Erythroblast (primary cell): ENCODE results near the gene MARCHF4.

Experiments
- DNase-seq, 2 experiments: peaks; one replicate each; lab custom pipeline; 2025; lab: John Stamatoyannopoulos, UW
- GATA1 ChIP-seq: IDR thresholded peaks from 2 replicates; pipeline ENCODE4 v1.6.1; 2011; ENCODE audit warnings: low read depth, mild to moderate bottlenecking, control low read depth, low read length, moderate library complexity
- POLR2A ChIP-seq: IDR thresholded peaks from 2 replicates; pipeline ENCODE4 v1.6.1; 2011; ENCODE audit warnings: mild to moderate bottlenecking, low read length

The MARCHF4 gene, protein sequence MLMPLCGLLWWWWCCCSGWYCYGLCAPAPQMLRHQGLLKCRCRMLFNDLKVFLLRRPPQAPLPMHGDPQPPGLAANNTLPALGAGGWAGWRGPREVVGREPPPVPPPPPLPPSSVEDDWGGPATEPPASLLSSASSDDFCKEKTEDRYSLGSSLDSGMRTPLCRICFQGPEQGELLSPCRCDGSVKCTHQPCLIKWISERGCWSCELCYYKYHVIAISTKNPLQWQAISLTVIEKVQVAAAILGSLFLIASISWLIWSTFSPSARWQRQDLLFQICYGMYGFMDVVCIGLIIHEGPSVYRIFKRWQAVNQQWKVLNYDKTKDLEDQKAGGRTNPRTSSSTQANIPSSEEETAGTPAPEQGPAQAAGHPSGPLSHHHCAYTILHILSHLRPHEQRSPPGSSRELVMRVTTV

DNA sequence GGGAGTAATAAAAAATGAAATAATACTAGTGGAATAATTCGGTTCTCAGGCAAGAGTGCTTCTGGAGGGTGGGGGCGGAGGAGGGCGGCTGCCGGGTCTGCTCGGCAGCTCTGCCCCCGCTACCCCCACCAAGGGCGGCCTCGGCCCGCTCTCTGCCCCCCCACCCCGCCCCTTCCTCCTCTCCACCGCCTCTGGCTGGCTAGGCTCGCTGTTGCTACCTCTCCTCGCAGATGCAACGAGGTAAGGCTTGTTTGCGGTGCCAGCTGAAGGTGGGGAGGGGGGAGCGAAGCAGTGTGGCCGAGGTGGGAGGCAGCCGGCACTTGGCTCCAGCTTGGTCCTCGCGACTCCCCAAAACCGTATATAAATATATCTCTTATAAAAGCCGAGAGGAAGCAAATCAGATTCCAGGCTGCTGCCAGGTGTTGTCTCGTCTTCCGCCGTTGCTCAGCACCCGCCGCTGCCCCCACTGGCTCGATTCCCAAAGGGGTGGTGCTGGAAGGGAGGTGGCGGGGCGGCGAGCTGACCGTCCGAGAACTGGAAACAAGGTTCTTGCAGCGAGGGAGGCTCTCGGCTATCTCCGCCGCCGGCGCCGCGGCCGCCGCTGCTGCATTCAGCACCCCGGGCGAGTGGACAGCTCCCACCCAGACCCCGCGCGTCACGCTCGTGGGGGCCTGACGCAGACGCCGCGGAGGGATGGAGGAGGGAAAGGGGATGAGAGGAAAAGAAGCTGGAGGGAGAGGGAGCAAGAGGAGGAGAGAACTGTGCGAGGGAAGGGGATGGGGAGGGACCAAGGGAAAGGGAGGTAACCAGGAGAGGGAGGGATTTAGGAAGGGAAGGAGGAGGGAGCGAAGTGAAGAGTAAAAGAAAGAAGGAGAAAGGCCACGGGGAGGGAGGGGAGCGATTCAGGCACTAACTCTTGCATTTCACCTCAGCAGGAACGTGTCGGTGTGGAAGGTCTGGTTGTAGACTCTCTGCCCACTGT lies at the start of gene MARCHF4:
Gene MARCHF4 (minus strand): TSS at position 763 of the 982 bp plus-strand sequence. CDS start 2,223 bp downstream, outside the sequence.
- DNase-seq = peak; percentile 60 to 61
- TF ChIP-seq GATA1 (no peak), POLR2A (no peak)

DNA sequence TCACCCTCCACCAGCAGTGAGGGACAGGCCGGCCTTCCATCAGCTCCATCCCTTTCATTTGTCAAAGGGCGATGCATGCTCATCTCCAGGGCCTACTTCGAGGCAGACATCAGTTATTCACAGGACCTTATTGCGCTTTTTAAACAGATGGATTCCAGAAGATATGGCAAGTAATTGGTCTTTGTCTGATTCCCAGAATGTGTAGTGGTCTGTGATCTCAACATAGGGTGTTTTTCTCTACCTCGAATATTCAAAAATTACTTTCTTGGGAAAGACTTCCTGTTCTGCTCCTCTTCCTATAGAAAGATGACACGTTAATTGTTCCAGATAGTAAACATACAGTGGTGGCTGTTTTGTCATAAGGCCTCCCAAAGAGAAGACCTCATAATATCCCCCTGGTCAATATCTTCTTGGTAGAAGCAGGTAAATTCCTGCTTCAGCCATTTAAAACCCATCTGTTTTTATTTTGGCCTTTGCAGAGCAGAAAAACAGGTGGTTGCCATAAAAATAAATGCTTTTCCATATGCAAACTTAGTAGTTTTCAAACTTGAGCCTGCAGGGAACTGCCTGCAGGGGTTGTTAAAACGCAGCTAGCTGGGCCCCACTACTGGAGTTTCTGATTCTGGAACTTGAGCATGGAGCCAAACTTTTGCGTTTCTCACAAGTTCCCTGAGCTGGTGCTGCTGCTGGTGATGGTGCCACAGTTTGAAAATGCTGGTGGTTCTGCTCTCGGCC lies 48.3 kb upstream of the MARCHF4 start:
- TF ChIP-seq GATA1 = no peak
- no peak for TF ChIP-seq POLR2A
- no peak for DNase-seq

DNA sequence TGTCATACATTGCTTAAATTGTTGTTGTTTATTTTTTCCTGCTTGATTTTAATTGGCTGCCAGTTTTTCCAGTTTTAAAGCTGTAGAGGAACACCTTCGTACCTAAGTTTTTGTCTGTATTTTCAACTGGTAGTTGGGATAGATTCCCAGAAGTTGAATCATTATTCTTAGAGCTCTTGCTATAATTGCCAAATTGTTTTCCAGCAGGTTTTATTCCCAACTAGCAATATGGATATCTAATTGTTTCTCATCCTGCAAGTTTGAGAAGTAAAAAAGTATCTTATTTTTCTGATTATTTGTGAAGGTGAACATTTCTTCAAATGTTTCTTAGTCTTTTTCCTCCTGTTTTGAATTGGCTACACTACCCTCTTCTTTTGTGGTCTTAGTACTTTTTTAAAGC lies 46.7 kb upstream of the MARCHF4 start:
- DNase-seq = no peak
- no peak for TF ChIP-seq GATA1
- no peak for TF ChIP-seq POLR2A

DNA sequence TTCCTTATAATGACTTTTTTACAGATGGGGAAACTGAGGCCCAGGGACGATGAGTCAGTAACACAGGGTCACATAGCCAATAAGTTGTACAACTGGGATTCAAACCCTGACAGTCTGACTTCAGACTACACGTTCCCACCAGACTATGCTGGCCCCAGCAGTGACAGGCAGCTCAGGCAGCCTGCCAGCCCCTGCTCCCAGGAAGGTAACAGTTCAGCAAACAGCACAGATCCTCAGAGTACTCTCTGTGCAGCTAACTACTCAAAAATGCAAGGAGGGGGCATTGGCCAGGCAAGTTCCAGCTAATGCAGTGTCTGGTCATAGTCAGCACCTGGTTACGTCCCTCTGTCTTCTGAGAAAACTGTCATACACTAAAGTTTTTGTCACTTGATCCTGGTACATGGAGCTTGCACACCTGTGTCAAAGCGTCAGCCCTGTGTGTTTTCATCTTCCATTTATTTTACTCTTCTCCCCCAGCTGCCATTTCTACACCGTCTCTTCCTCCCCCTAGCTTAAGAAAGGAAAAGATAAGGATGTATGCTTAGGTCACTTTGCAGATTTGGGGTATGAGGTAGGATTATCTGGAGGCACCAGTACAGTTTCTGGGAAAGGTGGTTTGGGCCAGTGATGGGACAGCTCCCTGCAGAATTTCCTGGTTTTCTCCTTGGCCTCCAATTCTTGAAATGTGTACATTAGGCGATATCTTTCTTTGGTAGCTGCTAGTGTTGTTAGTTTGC lies 44.5 kb upstream of the MARCHF4 start:
- peak; percentile 52 to 70 for DNase-seq

DNA sequence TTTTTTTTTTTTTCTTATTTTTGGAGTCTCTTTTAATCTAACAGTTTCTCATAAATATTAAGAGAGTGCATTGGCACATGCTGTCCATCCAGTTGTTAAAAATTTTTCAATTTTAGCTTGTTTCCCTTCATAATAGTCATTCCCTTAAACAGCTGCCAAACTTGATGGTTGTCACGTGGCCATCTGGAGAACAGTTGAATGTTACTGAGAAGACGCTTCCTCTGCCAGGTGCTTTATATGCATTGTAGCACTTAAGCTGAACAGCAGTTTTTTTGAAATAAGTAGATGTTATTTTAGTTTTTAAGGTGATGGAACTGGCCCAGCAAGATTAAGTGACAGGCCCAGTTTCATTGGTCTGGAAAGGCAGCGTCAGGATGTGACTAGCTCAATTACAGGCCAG lies 43.3 kb upstream of the MARCHF4 start:
- TF ChIP-seq POLR2A = no peak
- no peak for TF ChIP-seq GATA1
- DNase-seq = no peak

More for the DNA sequence above, 44.5 kb upstream of the MARCHF4 start:
- no peak for TF ChIP-seq GATA1
- no peak for TF ChIP-seq POLR2A

DNA sequence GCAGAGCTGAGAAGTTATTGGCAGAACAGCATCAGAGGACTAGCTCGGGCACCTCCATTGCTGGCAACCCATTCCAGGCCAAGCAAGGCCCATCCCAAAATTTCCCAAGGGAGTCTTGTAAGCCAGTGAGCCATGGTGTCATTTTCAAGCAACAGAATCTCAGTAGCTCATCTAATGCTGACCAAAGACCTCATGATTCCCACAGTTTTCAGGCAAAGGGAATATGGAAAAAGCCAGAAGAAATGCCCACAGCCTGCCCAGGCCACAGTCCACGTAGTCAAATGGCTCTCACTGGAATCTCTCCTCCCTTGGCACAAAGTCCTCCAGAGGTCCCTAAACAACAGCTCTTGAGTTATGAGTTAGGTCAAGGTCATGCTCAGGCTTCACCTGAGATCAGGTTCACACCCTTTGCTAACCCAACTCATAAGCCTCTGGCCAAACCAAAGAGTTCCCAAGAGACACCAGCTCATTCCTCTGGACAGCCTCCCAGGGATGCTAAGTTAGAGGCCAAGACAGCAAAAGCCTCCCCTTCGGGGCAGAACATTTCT lies 42.6 kb upstream of the MARCHF4 start:
- no peak for DNase-seq
- no peak for TF ChIP-seq GATA1
- no peak for TF ChIP-seq POLR2A

DNA sequence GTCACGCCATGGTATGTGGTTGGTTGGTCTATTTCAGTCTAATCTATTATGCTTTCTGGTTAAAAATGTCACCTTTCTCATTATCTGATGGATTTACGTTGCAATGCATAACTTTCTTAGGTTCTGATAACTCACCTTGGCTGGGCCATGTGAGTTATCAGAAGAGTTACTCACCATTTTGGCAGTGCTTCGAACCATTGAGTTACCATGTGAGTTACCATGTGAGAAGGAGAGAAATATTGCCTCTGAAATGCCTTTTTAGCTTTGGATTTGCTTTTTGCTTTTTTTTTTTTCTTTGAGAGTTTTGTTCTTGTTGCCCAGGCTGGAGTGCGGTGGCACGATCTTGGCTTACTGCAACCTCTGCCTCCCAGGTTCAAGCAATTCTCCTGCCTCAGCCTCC lies 41.6 kb upstream of the MARCHF4 start:
- peak in 1 of 2 experiments; percentile 28 for DNase-seq
- TF ChIP-seq POLR2A (no peak), GATA1 (no peak)

DNA sequence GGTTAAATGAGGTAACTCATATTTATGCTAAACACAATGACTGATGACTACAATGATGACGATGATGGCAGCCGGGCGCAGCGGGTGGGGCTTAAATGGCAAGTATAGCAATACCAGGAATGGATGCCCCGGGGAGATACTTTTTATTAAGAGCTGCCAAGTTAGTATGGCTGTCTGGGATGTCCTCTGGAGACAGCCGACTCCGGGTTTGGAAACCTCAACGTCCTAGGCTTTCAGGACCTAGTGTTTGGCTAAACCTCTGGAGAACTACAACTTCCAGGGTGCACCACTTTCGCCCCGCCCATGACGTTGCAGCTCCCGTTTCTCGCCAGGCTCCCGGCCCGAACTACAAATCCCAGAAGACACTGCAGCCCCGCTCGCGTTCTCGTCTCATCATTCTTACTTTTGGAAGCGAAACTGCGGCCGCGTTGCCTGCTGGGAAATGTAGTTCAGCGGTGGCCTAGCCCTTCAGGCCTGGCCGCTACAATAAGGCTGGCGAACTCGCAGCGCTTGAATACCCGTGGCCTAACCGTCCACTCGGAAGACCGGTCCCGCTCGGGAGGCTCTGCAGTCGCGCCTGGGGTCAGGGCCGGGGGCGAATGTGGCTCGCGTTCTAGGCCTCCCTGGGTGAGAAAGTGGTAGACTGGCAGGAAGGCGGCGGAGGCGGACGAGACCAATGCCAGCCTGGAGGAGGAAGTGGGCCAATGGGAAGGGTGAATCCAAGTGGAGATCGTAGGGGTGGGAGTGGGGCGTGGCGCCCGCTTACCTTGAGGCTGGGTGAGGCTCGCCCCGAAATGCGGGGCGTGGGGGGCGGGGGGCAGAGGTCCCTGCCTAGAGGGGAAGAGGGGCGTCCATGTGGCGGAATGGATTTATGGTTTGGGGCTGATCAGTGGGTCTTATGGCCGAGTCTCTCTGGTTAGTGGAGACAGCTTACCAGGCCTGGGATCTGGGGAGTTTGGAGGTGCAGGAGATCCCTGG lies 40.0 kb upstream of the MARCHF4 start, which contains the start of gene SMARCAL1:
Gene SMARCAL1 (plus strand): TSS at position 463 of the 978 bp plus-strand sequence. CDS start 2,221 bp downstream, outside the sequence.
- TF ChIP-seq POLR2A (peak; percentile 70), GATA1 (no peak)
- peak; percentile 98 to 99 for DNase-seq

DNA sequence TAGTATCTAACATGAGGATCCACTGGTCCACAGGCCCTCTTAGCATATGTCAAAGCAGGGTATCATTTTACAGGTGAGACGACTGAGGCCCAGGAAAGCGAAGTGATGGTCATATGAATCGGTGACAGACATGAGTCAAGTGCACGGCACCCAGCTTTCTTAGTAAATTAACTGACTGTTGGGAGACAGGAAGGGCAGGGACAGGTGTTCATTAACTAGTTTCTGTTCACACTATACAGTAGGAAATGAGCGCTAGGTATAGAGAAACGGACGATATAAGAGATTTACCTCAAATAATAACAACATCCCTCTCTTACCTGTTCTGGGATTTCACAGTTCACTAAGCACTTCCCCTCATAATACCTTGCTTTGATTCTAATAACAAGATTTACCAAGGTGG lies 38.3 kb upstream of the MARCHF4 start:
- TF ChIP-seq POLR2A = no peak
- no peak for TF ChIP-seq GATA1
- no peak for DNase-seq

DNA sequence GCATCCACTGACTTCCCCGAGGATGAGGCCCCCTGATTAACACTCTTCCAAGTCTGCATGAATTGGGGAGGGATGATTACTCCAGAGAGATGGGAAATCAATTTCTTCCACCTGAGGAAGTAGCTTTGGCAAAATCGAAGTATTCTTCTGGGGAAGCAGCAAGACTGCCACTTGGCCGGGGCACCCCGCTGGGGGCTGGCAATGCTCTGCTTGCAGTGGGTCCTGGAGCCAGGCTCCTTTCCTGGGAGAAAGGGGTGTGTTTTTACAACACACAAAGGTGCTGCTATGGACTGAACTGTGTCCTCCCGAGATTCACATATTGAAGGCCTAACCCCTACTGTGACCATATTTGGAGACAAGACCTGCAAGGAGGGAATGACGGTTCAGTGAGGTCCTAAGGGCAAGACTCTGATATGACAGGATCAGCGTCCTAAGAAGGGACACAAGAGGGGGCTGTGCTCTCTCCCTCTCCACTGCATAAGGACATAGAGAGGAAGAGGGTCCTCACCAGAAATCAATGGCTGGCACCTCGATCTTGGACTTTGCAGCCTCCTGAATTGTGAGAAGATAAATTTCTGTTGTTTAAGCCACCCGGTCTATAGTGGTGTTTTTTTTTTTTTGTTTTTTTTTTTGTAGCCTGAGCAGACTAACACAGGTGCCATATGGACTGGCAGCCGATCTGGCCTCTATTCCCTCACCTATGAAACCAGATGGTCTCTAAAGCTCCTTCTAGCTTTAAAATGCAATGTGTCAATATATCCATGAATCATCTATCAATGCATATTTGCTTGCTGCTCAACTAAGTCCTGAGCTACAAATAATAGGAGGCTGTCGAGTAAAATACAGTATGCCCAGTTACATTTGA lies 36.4 kb upstream of the MARCHF4 start:
- peak in 1 of 2 experiments; percentile 4 for DNase-seq
- TF ChIP-seq POLR2A = no peak
- TF ChIP-seq GATA1 = no peak

DNA sequence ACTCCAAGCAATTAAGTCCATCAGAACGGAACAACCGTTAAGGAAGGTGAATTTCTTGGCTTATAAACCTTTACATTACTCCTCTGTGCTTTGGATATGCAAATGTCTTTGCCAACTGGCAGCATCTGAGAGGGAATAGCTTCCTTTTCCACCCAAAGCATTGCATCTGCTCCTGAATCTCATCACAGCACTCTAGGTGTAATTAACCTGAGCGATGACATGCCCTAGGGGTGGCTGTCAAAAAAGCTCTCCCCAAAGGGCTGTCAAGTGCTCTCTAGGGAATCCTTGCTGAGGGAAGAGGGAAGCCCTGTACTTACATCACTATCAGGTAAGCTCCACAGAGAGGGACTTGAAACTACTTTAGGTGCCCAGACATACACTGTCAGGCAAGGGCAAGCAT lies 34.5 kb upstream of the MARCHF4 start:
- DNase-seq = no peak
- TF ChIP-seq POLR2A (no peak), GATA1 (no peak)
